GM10266 (cell line): Measurements from ENCODE around the gene ACTN1.

ENCODE experiments used
- DNase-seq: peaks from one replicate; pipeline ENCODE4 v3.0.0; 2012; ENCODE audit errors: extremely low spot score
- TF ChIP-seq, protein P1 (sequence below): IDR thresholded peaks from 2 replicates; pipeline ENCODE4 v1.5.1; 2012; ENCODE audit warnings: mild to moderate bottlenecking, low read depth; ENCODE audit not compliant: control insufficient read depth, insufficient read depth; ENCODE audit errors: missing control alignments

Gene ACTN1

DNA sequence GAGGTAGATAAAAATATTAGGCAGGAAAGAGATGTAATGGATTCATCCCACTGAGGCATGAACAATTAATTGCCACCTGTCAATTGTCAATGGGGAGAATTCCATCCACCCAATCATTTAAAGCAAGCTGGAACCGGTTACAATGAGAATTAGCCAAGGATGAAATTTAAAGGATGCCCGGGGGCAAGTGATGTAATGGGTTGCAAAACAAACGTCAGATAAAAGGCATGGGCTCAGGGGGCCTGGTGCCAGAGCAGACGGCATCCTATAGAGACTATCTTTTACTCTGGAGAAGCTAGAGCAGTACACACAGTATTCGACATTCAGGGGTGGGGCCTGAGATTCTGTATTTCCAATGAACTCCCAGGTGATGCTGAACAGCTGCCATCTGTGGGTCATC is 105.7 kb downstream of the ACTN1 start:
- TF ChIP-seq, protein P1, sequence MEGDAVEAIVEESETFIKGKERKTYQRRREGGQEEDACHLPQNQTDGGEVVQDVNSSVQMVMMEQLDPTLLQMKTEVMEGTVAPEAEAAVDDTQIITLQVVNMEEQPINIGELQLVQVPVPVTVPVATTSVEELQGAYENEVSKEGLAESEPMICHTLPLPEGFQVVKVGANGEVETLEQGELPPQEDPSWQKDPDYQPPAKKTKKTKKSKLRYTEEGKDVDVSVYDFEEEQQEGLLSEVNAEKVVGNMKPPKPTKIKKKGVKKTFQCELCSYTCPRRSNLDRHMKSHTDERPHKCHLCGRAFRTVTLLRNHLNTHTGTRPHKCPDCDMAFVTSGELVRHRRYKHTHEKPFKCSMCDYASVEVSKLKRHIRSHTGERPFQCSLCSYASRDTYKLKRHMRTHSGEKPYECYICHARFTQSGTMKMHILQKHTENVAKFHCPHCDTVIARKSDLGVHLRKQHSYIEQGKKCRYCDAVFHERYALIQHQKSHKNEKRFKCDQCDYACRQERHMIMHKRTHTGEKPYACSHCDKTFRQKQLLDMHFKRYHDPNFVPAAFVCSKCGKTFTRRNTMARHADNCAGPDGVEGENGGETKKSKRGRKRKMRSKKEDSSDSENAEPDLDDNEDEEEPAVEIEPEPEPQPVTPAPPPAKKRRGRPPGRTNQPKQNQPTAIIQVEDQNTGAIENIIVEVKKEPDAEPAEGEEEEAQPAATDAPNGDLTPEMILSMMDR, result no peak
- no peak for DNase-seq

DNA sequence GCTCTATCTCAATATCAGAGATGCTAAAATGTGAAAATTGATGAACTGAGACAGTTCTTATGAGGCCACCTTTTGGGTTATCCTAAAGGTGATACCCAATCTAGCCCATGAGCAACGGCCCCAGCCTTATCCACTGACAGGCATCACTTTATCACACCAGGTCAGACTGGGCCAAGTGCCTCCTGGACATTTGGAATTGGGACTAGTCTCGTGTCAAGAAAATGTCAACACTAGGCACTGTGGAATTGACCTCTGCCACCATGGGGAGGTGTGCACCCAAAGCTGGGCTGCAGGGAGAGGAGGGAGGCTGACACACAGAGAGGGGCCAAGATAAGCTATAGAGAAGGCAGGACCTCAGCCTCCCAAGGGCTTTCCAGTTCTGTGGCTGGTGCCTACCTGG is 107.7 kb downstream of the ACTN1 start:
- TF ChIP-seq, protein P1, result no peak
- no peak for DNase-seq

DNA sequence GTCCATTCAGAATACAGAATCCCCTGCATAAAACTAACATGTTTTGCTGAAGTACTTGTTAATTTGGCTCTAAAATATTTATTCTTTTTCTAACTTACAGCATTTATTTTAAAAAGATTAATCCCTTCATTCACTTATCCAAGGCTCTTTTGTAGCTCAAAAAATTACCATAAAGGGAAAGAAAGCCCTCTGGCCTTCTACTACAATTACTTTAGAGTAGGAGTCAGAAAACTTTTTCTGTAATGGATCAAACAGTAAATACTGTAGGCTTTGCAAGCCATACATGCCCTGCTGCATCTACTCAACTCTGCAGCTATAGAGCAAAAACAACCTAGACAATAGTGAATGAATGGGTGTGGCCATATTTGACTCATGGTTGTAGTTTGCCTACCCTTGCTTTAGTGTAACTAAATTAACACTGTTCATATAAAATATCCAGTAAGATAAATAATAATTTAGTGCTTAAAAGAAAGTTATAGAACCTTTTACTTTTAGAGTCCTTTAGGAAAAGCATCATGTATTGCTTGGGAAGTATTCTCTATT is 112.0 kb downstream of the ACTN1 start:
- TF ChIP-seq, protein P1, result no peak

DNA sequence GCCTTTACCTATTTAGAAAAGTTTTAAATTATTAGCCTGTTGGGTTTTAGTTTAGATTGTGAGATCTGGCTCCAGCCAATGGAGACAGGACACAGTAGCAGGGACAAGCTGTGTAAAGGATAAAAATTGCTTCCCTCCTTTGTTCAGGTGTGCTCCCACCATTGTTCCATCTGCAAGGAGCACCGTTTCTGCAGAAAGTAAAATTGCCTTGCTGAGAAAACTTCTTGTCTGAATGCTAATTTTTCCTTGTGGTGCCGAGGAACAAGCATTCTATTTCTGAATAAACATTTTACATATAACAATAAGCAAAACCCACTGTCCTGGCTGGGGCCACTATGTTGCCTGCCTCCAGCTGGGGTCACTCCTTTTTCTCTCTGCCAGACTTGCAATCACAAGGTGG is 113.6 kb downstream of the ACTN1 start:
- no peak for DNase-seq

More for the DNA sequence above, 112.0 kb downstream of the ACTN1 start:
- no peak for DNase-seq

DNA sequence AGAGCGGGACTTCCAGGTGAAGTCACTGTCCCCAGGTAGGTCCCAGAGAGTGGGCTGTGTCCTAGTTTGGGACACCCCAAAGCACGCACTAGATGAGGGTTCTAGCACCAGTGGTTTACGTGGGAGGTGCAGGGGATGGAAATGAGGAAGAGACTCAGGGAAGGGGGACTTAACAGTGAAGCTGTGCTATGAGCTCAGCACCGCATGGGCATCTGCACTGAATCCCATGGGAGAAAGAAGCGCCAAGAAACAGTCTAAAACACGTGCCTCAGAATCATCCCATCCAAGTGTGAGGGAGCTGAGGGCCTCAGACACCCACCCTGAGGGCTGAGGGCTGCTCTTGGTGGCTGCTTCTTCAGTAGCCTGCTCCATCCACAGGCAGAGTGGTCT is 114.7 kb downstream of the ACTN1 start:
- TF ChIP-seq, protein P1, result no peak
- DNase-seq, result no peak

More for the DNA sequence above, 113.6 kb downstream of the ACTN1 start:
- TF ChIP-seq, protein P1, result no peak

DNA sequence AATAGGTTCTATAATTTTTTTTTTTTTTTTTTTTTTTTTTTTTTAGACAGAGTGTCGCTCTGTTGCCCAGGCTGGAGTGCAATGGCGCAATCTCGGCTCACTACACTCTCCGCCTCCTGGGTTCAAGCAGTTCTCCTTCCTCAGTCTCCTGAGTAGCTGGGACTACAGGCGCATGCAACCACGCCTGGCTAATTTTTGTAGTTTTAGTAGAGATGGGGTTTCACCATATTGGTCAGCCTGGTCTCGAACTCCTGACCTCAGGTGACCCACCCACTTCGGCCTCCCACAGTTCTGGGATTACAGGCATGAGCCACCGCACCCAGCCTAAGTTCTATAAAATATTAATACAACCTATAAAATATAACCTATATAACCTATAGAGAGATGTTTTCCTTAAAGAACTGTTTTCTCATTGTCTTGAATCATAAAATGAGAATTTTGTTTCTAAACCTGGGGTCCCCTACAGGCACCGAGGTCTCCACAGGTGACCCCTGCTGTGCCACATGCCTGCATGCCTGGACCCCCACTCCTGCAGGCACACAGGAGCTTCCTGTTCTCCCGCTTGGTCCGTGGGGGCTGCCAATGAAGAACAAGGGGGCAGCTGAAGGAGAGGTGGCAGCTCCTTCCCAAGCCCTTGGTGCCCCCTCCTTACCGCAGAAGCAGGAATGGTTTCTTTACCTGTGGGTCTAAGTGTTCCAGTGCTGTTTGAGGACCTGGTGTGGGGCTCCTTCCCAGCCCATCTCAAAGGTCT is 115.3 kb downstream of the ACTN1 start:
- TF ChIP-seq, protein P1, result no peak
- DNase-seq, result no peak

DNA sequence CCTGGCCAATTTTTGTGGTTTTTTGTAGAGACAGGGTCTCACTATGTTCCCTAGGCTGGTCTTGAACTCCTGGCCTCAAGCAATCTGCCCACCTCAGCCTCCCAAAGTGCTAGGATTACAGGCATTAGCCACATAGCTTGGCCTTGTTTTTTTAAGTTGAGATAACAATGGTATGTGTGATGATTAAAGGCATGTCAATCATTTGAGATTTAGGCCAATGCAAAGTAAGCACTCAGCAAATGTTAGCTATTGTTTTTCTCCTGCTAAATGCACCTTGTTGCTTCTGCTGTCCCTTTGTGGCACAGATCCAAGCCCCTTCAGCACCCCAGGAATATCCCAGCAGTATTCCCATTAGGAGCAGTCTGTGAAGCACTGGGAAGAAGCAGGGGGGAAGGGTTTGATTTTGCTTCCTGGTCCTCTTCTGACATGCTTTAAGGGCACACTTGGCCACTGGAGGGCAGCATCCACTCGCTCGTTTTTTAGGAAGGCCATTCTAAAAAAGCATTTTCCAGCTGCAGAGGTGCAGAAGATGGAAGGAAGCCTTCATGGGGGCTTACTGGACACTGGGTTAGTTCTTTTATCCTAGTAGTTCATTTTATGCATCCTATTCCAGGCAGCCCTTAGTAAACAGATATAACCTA is 116.0 kb downstream of the ACTN1 start:
- TF ChIP-seq, protein P1, result peak; percentile 81
- peak; percentile 79 for DNase-seq
